GM12874 (cell line): Measurements from ENCODE around the gene MAPKBP1.

Experiments used
- TF ChIP-seq, protein P1 (sequence below): IDR thresholded peaks from 2 replicates; pipeline ENCODE4 v1.5.1; 2011; ENCODE audit warnings: low read depth, mild to moderate bottlenecking, control low read depth, low read length, moderate library complexity; ENCODE audit not compliant: insufficient read depth

Gene MAPKBP1

DNA sequence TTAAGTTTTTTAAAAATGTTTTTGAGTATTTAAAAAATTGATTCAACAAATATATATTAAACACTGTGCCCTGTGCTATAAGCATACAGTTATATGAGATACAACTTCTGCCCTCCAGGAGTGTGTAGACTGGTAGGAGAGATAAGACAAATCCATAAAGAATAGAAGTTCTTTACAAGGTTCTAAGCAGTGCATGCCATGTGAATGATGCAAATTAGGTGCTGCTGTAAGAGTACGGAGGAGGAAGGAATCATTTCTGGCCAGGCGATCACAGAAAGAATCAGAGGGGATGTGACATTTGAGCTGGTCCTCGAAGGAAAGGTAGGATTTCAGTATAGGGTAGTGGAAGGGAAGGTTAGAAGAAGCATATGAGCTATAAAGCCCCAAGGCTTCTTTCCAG, 14.0 kb downstream of the MAPKBP1 start:
- TF ChIP-seq, protein P1, sequence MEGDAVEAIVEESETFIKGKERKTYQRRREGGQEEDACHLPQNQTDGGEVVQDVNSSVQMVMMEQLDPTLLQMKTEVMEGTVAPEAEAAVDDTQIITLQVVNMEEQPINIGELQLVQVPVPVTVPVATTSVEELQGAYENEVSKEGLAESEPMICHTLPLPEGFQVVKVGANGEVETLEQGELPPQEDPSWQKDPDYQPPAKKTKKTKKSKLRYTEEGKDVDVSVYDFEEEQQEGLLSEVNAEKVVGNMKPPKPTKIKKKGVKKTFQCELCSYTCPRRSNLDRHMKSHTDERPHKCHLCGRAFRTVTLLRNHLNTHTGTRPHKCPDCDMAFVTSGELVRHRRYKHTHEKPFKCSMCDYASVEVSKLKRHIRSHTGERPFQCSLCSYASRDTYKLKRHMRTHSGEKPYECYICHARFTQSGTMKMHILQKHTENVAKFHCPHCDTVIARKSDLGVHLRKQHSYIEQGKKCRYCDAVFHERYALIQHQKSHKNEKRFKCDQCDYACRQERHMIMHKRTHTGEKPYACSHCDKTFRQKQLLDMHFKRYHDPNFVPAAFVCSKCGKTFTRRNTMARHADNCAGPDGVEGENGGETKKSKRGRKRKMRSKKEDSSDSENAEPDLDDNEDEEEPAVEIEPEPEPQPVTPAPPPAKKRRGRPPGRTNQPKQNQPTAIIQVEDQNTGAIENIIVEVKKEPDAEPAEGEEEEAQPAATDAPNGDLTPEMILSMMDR = no peak

DNA sequence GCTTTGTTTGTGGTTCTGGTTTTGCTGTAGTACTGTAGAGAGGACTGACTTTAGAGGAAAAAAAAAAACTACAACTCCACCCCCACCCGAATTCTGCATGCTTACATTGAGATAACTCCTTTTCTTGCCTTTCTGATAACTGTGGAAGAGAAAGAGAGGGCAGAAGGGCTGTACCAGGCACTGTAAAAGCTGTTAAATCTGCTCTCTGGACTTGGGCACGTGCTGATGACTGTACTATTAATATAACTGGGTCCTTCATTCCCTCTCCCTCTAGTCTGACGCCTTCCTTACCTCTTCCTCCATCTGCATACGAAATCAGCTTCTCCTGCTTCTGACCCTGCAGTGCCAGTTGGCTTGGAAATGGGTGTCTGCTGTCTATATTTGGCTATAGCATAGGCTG, 15.0 kb downstream of the MAPKBP1 start:
- TF ChIP-seq, protein P1 = no peak

DNA sequence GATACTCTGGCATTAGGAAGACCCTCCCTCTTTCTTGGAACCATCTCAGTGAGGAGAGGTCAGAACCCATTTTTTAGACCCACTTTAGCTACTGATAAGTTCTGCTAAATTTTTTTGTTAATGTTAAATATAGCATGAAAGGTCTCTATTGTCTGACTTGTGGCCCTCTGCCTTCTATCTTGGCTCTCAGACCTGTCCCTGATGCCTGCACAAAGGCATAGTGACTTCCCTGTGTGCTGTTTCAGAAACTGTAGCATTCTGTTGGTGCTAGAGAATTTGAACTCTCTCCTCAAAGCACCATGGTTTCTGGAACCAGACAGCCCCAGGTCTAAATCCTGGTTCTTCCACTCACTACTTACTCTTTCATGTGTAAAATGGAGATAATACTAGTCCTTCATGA, 15.4 kb downstream of the MAPKBP1 start:
- TF ChIP-seq, protein P1 = no peak

DNA sequence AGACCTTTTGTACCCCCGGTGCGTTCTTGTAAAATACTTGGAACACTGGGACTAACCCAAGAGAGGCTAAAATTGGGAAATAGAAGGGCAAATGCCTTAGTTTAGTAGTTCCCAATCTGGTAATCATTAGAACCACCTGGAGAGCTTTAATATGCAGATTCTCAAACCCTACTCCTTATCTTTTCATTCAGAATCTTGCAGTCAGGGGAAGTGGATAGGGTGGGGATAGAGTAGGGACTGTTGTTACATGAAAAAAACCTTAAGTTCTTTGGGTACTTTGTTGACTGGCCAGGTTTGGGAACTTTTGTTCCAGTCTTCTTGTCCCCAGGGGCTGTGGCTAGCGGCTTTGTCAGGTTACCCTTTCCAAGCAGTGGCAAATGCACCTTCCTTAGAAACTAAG, 15.9 kb downstream of the MAPKBP1 start:
- TF ChIP-seq, protein P1 = no peak

DNA sequence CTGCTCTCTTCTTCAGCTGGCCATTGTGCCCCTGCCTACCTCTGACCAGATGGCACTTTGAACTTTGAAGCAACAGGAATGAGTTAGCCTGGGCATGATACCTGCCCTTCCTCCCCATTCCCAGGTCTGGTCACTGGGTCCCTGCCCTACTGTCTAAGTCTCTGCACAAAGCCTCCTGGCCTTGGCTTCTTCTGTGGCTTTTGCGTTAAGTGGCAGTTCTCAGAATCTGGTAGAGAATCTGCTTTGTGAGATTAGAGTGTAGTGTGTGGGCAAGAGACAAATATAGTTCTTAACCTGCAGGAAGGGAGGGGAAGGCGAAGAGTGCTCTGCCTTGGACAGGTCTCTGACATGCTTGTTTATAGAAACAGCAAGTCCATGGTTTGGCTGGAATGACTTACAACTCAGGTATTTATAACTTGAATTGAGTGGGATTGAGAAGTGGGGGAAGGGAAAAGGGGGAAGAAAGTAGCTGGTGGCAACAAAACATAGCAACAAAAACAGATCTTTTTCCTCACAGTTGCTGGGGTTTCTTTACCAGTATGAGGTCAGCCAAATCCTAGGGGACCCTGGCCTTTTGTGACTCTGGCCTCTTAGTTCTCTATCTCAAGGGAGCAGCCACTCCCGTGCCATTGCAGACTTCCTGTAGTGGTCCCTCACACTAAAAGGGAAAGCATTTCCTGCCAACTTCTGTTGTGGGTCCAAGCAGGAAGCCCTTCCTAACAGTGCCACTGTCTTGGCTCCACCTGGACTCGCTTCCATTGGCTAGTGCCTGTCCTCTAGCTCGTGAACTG, 16.7 kb downstream of the MAPKBP1 start:
- TF ChIP-seq, protein P1 = no peak

DNA sequence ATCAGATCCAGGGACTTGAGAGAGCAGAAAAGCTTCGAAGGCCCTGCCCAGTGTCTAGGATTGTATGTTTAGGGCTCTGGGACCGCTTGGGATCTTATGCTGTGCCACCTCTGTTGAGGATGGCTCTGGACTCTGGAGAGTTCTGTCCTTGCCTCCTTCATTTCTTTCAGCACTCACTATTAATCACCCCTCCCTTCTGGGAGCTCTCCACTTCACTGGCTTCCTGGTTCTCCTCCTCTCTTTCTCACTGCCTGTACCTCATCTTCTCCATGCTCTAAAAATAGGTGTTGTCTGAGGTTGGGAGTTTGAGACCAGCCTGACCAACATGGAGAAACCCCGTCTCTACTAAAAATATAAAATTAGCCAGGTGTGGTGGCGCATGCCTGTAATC, 17.3 kb downstream of the MAPKBP1 start:
- TF ChIP-seq, protein P1 = no peak

DNA sequence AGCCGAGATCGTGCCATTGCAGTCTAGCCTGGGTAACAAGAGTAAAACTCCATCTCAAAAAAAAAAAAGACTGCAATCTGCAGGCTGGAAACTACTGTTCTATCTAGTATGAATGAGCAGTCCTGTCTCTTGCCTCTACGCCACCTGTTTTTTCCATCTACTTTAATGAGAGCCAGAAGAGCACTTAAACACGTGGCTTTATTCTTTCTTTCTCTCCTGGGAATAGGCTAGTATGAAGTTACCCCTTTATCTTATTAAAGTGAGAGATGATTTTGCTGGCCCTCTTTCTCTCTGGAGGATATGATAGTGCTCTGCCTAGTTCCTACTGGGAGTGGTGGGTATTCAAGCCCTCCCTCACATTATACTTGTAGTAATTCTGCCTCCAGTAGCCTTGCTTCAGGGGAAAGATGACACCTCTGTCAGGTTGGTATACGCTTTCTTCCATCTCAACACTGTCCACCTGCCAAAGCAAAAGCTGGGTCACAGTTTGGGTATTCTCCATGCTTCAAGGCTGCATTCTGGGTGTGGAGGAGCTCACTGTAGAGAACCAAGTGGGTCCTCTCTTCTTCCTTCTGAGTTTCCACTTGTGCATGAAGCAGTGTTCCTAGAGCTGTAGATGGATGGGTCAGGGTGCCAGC, 17.8 kb downstream of the MAPKBP1 start:
- TF ChIP-seq, protein P1 = no peak
